NCI-H2196 treated with DMSO at 0.1 percent for 48 hours (cell line): Measurements from ENCODE around the gene CLRN2.

Experiments
- DNase-seq: peaks from one replicate; lab custom pipeline; 2025; ENCODE audit not compliant: unreplicated experiment; lab: John Stamatoyannopoulos, UW

CLRN2 gene

DNA sequence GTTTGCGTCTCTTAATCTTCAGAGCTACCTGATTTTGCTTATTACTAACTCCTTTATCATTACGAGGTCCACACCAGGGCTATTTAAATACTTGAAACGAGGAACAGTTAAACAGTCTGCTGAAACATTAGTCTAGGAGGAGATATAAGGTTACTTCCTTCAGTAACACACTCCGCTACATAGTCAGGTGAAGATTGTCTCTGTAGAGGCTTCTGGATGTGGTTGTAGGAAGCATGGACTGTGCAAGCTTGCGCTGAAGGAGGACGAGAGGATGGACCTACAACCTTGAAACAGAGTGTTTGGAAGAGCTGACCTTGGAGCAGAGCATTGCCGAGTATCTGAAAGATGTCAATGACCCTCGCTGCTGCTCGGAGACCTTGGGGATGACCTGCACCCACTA, at the start of gene CLRN2:
Gene CLRN2 (plus strand): TSS at position 301 of the 400 bp plus-strand sequence. CDS start 102 bp downstream, outside the sequence.
- DNase-seq, result no peak

DNA sequence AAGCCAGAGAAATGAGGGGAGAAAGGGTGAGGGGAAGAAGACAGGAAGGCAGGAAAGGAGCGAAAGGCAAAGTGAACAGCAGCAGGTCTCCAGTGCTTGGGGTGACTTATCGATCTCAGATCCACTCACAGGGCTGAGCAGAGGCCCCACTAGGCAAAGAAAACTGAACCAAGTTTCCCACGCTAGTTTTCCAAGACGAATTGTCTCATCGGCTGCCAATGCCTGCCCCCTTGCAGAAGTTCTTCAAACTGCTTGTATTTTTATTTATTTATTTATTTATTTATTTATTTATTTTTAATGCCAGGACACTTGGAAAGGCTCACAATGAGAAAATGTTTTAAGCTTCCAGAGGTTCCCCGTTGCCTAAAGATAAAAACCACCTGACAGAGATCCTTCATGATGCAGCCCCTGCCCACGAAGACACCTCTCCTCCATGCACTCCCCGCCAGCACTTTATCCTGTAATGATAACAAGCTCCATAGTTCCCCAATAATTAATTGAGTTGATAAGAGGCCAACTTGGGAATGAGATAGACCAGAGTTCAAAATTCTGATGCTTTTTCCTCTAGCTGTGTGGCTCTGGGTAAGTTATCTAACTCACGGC, 46.2 kb upstream of the CLRN2 start:
- no peak for DNase-seq

GRCh38 chr4:17469931-17470674, 44.9 kb upstream of the CLRN2 start:
- DNase-seq, result no peak

DNA sequence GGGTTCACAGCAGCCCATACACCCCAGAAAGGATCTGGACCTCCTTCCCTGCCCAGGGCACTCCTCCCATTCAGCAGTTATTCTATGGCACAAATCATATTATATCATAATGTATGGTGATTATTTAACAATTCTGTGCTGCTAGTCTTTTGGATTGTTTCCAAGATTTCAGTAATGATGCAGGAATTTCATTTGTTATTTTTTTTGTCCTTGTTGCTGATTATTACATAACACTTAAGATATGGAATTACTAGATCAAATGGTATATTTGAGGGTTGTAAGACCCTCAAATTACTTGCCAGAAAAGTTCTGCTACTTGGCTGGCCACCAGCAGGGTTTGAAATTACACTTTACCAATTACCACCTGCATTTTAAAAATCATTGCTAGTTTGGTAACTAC, 39.5 kb upstream of the CLRN2 start:
- DNase-seq, result no peak

GRCh38 chr4:17476853-17477252, 38.1 kb upstream of the CLRN2 start:
- DNase-seq, result no peak

DNA sequence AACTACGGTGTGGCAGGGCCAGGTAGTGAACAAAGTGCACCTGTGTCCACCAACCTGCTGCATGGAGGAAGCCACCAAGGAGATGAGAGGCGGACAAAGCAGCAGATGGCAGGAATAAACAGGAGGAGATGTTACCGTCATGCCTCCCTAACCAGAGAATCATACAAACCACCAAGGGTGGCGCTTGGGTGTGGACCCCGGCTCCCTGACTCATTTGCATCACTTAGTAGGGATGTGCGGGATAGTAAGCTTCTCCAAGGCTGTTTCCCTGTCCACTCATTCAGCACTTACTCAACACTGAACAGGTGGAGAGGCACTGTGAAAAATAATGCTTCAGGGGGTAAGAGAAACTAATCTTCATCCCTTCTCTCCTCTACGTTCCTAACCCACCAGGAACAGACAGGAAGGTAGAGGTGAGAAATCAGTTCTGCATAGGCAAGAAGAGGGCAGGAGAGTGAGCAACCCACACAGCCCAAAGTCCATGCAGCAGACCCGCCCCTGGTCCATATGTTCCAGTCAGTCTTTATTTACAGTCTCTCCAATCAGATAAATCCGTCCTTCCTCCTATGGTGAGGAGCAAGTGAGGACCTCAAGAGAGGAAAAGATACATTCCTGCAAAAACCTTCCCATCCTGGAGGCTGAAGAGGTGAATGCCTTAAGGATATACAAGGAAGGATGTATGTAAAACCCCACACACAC, 37.0 kb upstream of the CLRN2 start:
- no peak for DNase-seq

- DNase-seq, result no peak
These were observed 34.6 kb upstream of the CLRN2 start for GRCh38 chr4:17480210-17480927.

- no peak for DNase-seq
These were observed 34.0 kb upstream of the CLRN2 start for GRCh38 chr4:17480955-17481354.

DNA sequence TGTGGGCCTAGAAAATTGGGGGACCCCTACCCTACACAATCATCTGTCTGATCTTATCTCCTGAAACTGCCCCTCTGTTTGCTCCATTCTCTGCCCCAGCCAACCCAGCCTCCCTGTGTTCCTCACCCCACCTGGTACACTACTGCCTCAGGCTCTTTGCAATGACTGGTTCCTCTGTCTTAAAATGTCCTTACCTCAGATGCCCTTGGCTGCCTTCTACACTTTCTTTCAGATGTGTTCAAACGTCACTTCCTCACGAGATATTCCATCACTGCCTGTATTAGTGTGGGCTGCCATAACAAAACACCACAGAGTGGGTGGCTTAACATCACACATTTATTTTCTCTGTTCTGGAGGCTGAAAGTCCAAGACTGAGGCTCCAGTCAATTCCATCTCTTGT, 32.2 kb upstream of the CLRN2 start:
- no peak for DNase-seq

- no peak for DNase-seq
These were observed 25.8 kb upstream of the CLRN2 start for GRCh38 chr4:17489123-17489522.

- no peak for DNase-seq
These were observed 25.2 kb upstream of the CLRN2 start for GRCh38 chr4:17489721-17490120.

- DNase-seq, result peak; percentile 44
These were observed 24.3 kb upstream of the CLRN2 start for GRCh38 chr4:17490575-17491059.

GRCh38 chr4:17491196-17491595, 23.8 kb upstream of the CLRN2 start:
- DNase-seq, result no peak

GRCh38 chr4:17492058-17492741, 22.8 kb upstream of the CLRN2 start:
- DNase-seq, result no peak

- no peak for DNase-seq
These were observed 22.1 kb upstream of the CLRN2 start for GRCh38 chr4:17492876-17493275.

GRCh38 chr4:17493619-17494018, 21.3 kb upstream of the CLRN2 start:
- no peak for DNase-seq

DNA sequence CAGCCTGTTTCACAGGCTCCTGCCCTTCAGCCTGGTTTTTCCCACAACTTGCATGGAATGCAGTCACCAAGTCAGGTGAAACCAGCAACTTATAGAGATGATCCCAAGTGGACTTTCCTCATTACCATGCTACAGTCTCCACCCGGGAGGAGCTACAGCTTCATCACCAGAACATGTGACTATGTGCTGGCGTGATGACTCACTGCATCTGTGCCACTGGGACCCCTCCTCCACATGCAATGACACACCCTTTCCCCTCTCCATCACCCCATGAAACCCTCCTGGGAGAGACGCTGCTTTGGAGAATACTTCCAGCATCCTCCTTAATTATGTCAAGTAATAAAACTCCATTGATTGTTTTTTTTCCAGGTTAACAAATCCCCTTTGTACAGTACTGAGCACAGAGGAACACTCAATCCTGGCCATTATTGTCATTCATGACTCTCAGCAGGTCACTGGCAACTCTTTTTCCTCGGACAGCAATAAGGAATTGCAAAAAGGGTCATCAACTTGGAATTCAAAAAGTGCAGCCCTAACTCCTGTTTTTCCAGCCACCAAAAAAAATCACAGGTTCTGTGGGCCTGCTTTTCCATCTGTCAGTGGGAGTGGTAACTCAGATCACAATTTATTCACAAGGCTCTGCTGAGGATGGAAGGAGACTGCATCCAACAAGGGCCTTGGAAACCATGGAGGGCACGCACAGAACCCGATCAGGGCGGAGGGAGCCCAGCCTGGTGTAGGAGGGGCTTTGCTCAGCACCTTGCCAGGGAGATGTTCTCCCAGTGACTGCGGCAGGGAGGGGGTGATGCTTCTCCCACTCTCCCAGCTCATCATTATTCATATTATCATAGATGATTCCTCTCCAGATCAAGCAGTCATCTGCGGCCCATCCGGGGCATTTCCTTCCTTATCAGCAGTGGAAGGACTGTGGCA, 20.4 kb upstream of the CLRN2 start:
- DNase-seq, result no peak

GRCh38 chr4:17497890-17498523, 17.0 kb upstream of the CLRN2 start:
- no peak for DNase-seq

GRCh38 chr4:17500574-17500973, 14.4 kb upstream of the CLRN2 start:
- no peak for DNase-seq
